ENCODE data around the gene FAU.

Gene FAU

GRCh38 chr11:65126624-65127274 is 4.8 kb upstream of the FAU start:
- H4K8ac ChIP-seq (ENCODE audit: low read depth, low read length): no peak overlapping the region

DNA sequence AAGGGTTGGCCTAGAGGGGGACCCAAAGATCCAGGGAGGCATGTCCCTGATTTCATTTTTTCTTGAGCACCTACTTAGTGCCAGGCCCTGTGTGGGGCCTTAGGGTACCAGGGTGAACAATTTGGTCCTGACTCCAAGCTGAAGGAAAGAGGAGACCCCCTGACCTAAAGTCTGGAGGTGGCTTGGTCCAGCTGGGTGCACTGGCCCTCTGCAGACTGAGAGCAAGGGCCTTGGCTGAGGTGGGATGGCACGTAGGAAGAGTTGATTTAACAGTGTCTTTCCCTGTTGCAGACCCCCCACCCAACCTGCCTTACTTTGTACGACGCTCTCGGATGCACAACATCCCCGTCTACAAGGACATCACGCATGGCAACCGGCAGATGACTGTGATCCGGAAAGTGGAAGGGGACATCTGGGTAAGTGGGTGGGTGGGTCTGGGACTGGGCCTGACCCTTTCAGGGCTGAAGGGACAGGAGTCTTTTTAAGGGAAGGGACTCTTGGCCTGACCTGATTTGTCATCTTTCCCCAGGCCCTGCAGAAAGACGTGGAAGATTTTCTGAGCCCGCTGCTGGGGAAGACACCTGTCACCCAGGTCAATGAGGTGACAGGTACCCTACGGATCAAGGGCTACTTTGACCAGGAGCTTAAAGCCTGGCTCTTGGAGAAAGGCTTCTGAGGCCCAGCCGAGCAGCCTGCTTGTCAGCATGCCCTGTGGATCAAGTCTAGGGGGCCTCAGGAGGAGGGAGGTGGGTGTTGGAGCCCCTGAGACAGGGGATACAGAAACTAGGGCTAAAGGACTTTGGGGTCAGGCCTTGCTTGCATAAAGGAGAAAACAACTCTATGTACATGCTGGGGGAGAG is 3.5 kb upstream of the FAU start:
- Histone ChIP-seq H3K36me3 (ENCODE audit: control insufficient read depth, insufficient read depth, low read length) (peaks cover 14% of the 10 kb centered on the region), H3K27me3 (ENCODE audit: insufficient read depth, low read length, poor library complexity) (no peaks in the 10 kb centered on the region), H3K9ac (ENCODE audit: low read length) (no peak overlapping the region), H2BK120ac (ENCODE audit: low read depth, low read length) (no peak overlapping the region), H3K79me2 (ENCODE audit: control insufficient read depth, insufficient read depth, low read length) (peaks cover 23% of the 10 kb centered on the region), H3K4ac (ENCODE audit: low read depth, low read length) (no peak overlapping the region), H3K4me1 (ENCODE audit: control insufficient read depth, low read depth, low read length) (peaks cover 4% of the 10 kb centered on the region), H3K79me1 (ENCODE audit: low read length) (peaks cover 17% of the 10 kb centered on the region), H4K8ac (ENCODE audit: low read depth, low read length) (no peak overlapping the region), H3K4me3 (ENCODE audit: low read length) (no peak overlapping the region), H3K56ac (ENCODE audit: low read length) (no peak overlapping the region), H2BK5ac (ENCODE audit: low read length) (no peak overlapping the region), H2BK15ac (replicated peaks; ENCODE audit: low read depth) (no peak overlapping the region), H4K5ac (ENCODE audit: low read length) (no peak overlapping the region), H3K4me2 (ENCODE audit: low read length) (no peak overlapping the region), H2AK5ac (ENCODE audit: low read length) (no peak overlapping the region), H3K23ac (ENCODE audit: low read length) (no peak overlapping the region), H3K18ac (ENCODE audit: low read length) (no peak overlapping the region), H3K27ac (ENCODE audit: low read depth, low read length) (no peak overlapping the region)
- WGBS (ENCODE audit: extremely low coverage, insufficient coverage, low lambda C conversion rate): no CpG with 5 or more reads among the region's 12 CpGs
- no peak for DNase-seq

More at GRCh38 chr11:65126624-65127274, 4.8 kb upstream of the FAU start:
- Histone ChIP-seq H3K4me2 (ENCODE audit: low read length) (no peak overlapping the region), H2AK5ac (ENCODE audit: low read length) (no peak overlapping the region), H3K79me2 (ENCODE audit: control insufficient read depth, insufficient read depth, low read length) (peaks cover 10% of the 10 kb centered on the region), H2BK120ac (ENCODE audit: low read depth, low read length) (no peak overlapping the region), H4K5ac (ENCODE audit: low read length) (no peak overlapping the region), H3K4me1 (ENCODE audit: control insufficient read depth, low read depth, low read length) (peaks cover 2% of the 10 kb centered on the region), H3K27me3 (ENCODE audit: insufficient read depth, low read length, poor library complexity) (no peaks in the 10 kb centered on the region), H3K4me3 (ENCODE audit: low read length) (no peak overlapping the region), H3K4ac (ENCODE audit: low read depth, low read length) (no peak overlapping the region), H3K56ac (ENCODE audit: low read length) (no peak overlapping the region), H2BK15ac (replicated peaks; ENCODE audit: low read depth) (no peak overlapping the region), H3K36me3 (ENCODE audit: control insufficient read depth, insufficient read depth, low read length) (peaks cover 8% of the 10 kb centered on the region), H3K9ac (ENCODE audit: low read length) (no peak overlapping the region), H3K23ac (ENCODE audit: low read length) (no peak overlapping the region), H3K27ac (ENCODE audit: low read depth, low read length) (no peak overlapping the region), H3K18ac (ENCODE audit: low read length) (no peak overlapping the region), H2BK5ac (ENCODE audit: low read length) (no peak overlapping the region), H3K79me1 (ENCODE audit: low read length) (peaks cover 6% of the 10 kb centered on the region)
- no CpG with 5 or more reads among the region's 6 CpGs for WGBS (ENCODE audit: extremely low coverage, insufficient coverage, low lambda C conversion rate)
- DNase-seq: no peak

DNA sequence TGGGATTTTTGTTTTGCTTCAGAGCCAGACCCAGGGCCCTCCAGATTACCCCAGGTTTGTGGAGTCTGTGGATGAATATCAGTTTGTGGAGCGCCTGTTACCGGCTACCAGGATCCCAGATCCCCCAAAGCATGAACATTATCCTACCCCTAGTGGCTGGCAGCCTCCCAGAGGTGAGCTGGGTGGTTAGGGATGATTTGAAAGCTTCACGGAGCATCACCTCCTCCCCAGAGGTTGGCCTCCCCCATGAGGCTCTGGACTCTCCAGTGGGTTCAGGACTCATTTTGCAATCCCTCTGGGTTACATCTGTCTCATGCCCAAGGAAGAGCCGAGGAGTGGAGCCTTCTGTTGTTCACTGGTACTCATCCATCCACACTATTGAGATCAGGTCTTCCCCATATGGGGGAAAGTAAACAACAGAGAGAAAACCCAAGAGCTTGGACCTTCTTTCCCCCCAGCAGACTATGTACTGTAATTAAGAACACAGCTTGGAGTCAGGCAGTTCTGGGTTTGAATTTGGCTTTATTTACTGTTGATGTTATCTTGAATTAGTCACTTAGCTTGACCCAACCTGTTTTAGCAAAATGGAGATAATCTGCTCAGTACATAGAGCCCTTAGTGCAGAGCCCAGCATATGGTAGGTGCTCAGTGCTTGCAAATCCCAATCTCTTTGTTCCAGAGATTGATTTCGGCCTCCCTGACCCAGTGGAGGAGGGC is 2.7 kb upstream of the FAU start:
- WGBS (ENCODE audit: extremely low coverage, insufficient coverage, low lambda C conversion rate): no CpG with 5 or more reads among the region's 5 CpGs
- no peak overlapping the region for H2AK5ac ChIP-seq (ENCODE audit: low read length)
- H3K27ac ChIP-seq (ENCODE audit: low read depth, low read length): no peak overlapping the region
- peaks cover 4% of the 10 kb centered on the region for H3K4me1 ChIP-seq (ENCODE audit: control insufficient read depth, low read depth, low read length)
- no peak overlapping the region for H2BK120ac ChIP-seq (ENCODE audit: low read depth, low read length)
- no peak overlapping the region for H2BK5ac ChIP-seq (ENCODE audit: low read length)
- H3K79me1 ChIP-seq (ENCODE audit: low read length): peaks cover 23% of the 10 kb centered on the region
- no peaks in the 10 kb centered on the region for H3K27me3 ChIP-seq (ENCODE audit: insufficient read depth, low read length, poor library complexity)
- no peak overlapping the region for H4K8ac ChIP-seq (ENCODE audit: low read depth, low read length)
- no peak overlapping the region for H3K4me3 ChIP-seq (ENCODE audit: low read length)
- no peak overlapping the region for H3K9ac ChIP-seq (ENCODE audit: low read length)
- no peak overlapping the region for H3K23ac ChIP-seq (ENCODE audit: low read length)
- no peak overlapping the region for H3K18ac ChIP-seq (ENCODE audit: low read length)
- H3K4ac ChIP-seq (ENCODE audit: low read depth, low read length): no peak overlapping the region
- no peak overlapping the region for H3K4me2 ChIP-seq (ENCODE audit: low read length)
- H2BK15ac ChIP-seq (replicated peaks; ENCODE audit: low read depth): no peak overlapping the region
- peaks cover 28% of the 10 kb centered on the region for H3K79me2 ChIP-seq (ENCODE audit: control insufficient read depth, insufficient read depth, low read length)
- peaks cover 19% of the 10 kb centered on the region for H3K36me3 ChIP-seq (ENCODE audit: control insufficient read depth, insufficient read depth, low read length)
- no peak overlapping the region for H4K5ac ChIP-seq (ENCODE audit: low read length)
- DNase-seq: no peak
- no peak overlapping the region for H3K56ac ChIP-seq (ENCODE audit: low read length)

- H3K4me3 ChIP-seq (ENCODE audit: low read length): peak overlapping the region; percentile 98
- H3K79me2 ChIP-seq (ENCODE audit: control insufficient read depth, insufficient read depth, low read length): peaks cover 31% of the 10 kb centered on the region
- H3K18ac ChIP-seq (ENCODE audit: low read length): no peak overlapping the region
- H3K4me2 ChIP-seq (ENCODE audit: low read length): peak overlapping the region; percentile 89
- H4K5ac ChIP-seq (ENCODE audit: low read length): no peak overlapping the region
- peaks cover 20% of the 10 kb centered on the region for H3K36me3 ChIP-seq (ENCODE audit: control insufficient read depth, insufficient read depth, low read length)
- H3K9ac ChIP-seq (ENCODE audit: low read length): peak overlapping the region; percentile 95
- WGBS (ENCODE audit: extremely low coverage, insufficient coverage, low lambda C conversion rate): no CpG with 5 or more reads among the region's 22 CpGs
- H2BK5ac ChIP-seq (ENCODE audit: low read length): peak overlapping the region; percentile 20
- H2BK120ac ChIP-seq (ENCODE audit: low read depth, low read length): no peak overlapping the region
- H3K23ac ChIP-seq (ENCODE audit: low read length): no peak overlapping the region
- peak overlapping the region; percentile 8 for H3K4ac ChIP-seq (ENCODE audit: low read depth, low read length)
- H2AK5ac ChIP-seq (ENCODE audit: low read length): peak overlapping the region; percentile 79
- H3K27ac ChIP-seq (ENCODE audit: low read depth, low read length): no peak overlapping the region
- peak; percentile 51 for DNase-seq
- no peaks in the 10 kb centered on the region for H3K27me3 ChIP-seq (ENCODE audit: insufficient read depth, low read length, poor library complexity)
- peak overlapping the region; percentile 95 for H3K56ac ChIP-seq (ENCODE audit: low read length)
- H3K79me1 ChIP-seq (ENCODE audit: low read length): peaks cover 27% of the 10 kb centered on the region
- no peak overlapping the region for H4K8ac ChIP-seq (ENCODE audit: low read depth, low read length)
- H2BK15ac ChIP-seq (replicated peaks; ENCODE audit: low read depth): no peak overlapping the region
- peaks cover 4% of the 10 kb centered on the region for H3K4me1 ChIP-seq (ENCODE audit: control insufficient read depth, low read depth, low read length)
These were observed 478 bp downstream of the FAU start for GRCh38 chr11:65121447-65121864.

DNA sequence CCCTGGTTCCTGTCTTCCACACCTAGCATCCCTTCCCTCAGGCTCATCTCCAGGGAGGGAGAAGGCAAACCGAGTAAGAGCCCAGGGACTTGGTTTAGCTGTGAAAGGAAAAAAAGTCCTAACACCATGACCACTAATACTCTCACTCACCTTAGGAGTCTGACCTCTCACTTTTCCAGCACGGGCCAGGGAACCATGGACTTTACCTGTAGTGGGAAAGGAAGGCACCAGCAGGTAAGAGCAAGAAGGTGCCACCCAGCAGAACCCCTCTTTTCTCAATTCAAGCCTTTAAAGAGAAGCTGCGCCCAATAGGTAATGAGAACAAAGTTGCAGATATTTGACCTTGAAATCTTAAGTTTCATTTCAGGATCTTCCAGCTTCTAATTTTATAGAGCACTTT is 1.1 kb downstream of the FAU start:
- peak overlapping the region; percentile 95 for H3K9ac ChIP-seq (ENCODE audit: low read length)
- no CpG with 5 or more reads among the region's 3 CpGs for WGBS (ENCODE audit: extremely low coverage, insufficient coverage, low lambda C conversion rate)
- no peaks in the 10 kb centered on the region for H3K27me3 ChIP-seq (ENCODE audit: insufficient read depth, low read length, poor library complexity)
- peaks cover 4% of the 10 kb centered on the region for H3K4me1 ChIP-seq (ENCODE audit: control insufficient read depth, low read depth, low read length)
- no peak overlapping the region for H3K23ac ChIP-seq (ENCODE audit: low read length)
- no peak overlapping the region for H3K4ac ChIP-seq (ENCODE audit: low read depth, low read length)
- DNase-seq: no peak
- no peak overlapping the region for H2BK120ac ChIP-seq (ENCODE audit: low read depth, low read length)
- peaks cover 19% of the 10 kb centered on the region for H3K36me3 ChIP-seq (ENCODE audit: control insufficient read depth, insufficient read depth, low read length)
- H3K56ac ChIP-seq (ENCODE audit: low read length): peak overlapping the region; percentile 95
- no peak overlapping the region for H3K27ac ChIP-seq (ENCODE audit: low read depth, low read length)
- peak overlapping the region; percentile 98 for H3K4me3 ChIP-seq (ENCODE audit: low read length)
- peak overlapping the region; percentile 89 for H3K4me2 ChIP-seq (ENCODE audit: low read length)
- no peak overlapping the region for H4K5ac ChIP-seq (ENCODE audit: low read length)
- no peak overlapping the region for H3K18ac ChIP-seq (ENCODE audit: low read length)
- H3K79me1 ChIP-seq (ENCODE audit: low read length): peaks cover 30% of the 10 kb centered on the region
- H3K79me2 ChIP-seq (ENCODE audit: control insufficient read depth, insufficient read depth, low read length): peaks cover 34% of the 10 kb centered on the region
- no peak overlapping the region for H2BK15ac ChIP-seq (replicated peaks; ENCODE audit: low read depth)
- no peak overlapping the region for H4K8ac ChIP-seq (ENCODE audit: low read depth, low read length)
- H2BK5ac ChIP-seq (ENCODE audit: low read length): no peak overlapping the region
- H2AK5ac ChIP-seq (ENCODE audit: low read length): no peak overlapping the region

Measured in mesendoderm (in vitro differentiated cells).